ENCODE measurements around the gene TPM4.

TPM4 gene

GRCh38 chr19:16131648-16132047 is 55.4 kb downstream of the TPM4 start:
- DNase-seq (ENCODE audit: low read depth), result no peak

- DNase-seq (ENCODE audit: low read depth), result no peak
Observed at GRCh38 chr19:16133818-16134217, 57.5 kb downstream of the TPM4 start.

- no peak for DNase-seq (ENCODE audit: low read depth)
Observed at GRCh38 chr19:16134510-16134909, 58.2 kb downstream of the TPM4 start.

GRCh38 chr19:16135430-16136127 is 59.3 kb downstream of the TPM4 start:
- no peak for DNase-seq (ENCODE audit: low read depth)

GRCh38 chr19:16136185-16136999 is 60.1 kb downstream of the TPM4 start:
- no peak for DNase-seq (ENCODE audit: low read depth)

- no peak for DNase-seq (ENCODE audit: low read depth)
Observed at GRCh38 chr19:16139752-16140151, 63.5 kb downstream of the TPM4 start.

GRCh38 chr19:16141043-16141442 is 64.7 kb downstream of the TPM4 start:
- DNase-seq (ENCODE audit: low read depth), result no peak

GRCh38 chr19:16142032-16142580 is 65.8 kb downstream of the TPM4 start:
- DNase-seq (ENCODE audit: low read depth), result no peak

GRCh38 chr19:16143399-16144215 is 67.3 kb downstream of the TPM4 start, which contains the start of gene HSH2D:
Gene HSH2D, plus strand, starts transcription at chr19:16143685. Its CDS starts 5,066 bp downstream, at chr19:16148751.
- no peak for DNase-seq (ENCODE audit: low read depth)

GRCh38 chr19:16144216-16144581 is 67.9 kb downstream of the TPM4 start:
- DNase-seq (ENCODE audit: low read depth), result no peak

GRCh38 chr19:16146112-16146511 is 69.8 kb downstream of the TPM4 start:
- DNase-seq (ENCODE audit: low read depth), result no peak

GRCh38 chr19:16148443-16149229 is 72.3 kb downstream of the TPM4 start:
- no peak for DNase-seq (ENCODE audit: low read depth)
